CD4-positive, alpha-beta T cell treated with Interleukin-21 for 1 hour (primary cell): ENCODE measurements around the gene PLA2G4D.

ENCODE experiments used
- DNase-seq: peaks from one replicate; pipeline ENCODE4 v3.0.0-alpha.2; 2020

PLA2G4D gene

DNA sequence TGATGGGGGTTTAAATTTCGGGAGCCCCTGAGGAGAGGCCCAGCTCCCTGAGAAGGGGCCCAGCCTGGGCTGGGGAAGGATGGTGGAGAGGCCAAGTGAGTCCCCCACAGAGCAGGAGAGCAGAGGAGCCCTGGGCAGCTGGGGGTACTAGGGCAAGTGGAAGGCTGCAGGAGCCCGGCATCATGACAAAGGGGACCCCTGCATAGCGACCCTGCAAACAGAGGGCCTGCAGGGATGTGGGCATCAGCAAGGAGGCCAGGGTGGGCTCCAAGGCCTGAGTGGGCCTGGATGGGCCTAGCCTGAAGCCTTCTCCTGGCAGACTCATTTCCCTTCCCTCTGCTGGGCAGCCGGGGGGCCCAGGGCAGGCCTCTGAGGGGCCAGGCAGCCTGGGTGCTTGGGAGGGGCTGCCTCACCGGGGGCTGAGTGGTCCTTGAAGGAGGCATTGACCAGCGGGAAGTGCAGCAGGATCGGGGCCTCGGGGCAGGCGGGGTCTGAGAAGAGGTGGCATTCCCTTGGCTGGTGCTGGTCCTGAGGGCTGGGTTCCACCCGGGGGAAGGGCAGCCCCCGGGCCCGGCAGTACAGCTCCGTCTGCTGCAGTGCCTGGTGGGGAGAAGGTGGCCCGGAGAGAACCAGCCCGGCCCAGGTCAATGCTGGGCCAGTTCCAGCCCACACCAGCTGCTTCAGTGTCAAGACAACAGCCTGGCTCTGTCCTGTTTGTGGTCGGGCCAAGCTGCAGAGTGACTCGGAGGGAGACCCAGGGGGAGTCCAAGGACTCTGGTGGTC lies 24.7 kb downstream of the PLA2G4D start:
- DNase-seq, result no peak

DNA sequence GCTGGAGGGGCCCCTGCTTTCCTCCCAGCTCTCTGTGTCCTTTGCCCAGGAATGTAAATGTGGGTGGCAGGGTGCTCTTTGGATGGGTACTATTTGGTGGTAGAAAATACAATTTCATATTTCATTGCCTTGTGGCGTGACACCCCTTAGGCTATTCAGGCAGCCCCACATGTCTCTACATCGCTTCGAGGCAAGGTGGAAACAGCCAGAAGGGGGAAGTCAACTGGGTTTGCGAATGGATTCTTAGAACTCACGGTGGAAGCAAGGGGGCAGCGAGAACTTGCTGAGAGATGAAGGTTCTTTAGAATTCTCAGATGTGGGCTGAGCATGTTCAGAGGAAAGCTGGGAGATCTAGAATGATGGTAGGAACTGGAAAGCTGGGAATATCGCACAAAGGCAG lies 25.3 kb downstream of the PLA2G4D start:
- DNase-seq, result no peak

DNA sequence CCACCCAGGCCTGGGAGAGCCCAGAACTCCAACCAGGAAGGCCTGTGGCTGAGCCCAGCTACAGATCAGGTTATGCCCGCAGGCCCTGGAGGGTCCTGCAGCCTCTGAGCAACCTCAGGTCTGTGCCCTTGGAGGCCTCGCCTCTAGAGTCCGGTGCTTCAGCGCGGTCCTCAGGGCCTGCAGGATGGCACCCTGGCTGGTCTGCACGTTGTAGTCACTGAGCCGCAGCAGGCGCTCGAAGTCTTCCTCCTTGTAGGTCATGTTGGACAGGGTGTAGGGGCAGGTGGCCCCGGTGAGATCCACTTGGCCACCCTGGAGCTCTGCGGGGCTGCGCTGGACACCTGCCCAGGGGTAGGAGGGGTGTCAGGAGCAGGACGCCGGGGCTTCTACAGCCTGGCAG lies 25.8 kb downstream of the PLA2G4D start:
- no peak for DNase-seq

DNA sequence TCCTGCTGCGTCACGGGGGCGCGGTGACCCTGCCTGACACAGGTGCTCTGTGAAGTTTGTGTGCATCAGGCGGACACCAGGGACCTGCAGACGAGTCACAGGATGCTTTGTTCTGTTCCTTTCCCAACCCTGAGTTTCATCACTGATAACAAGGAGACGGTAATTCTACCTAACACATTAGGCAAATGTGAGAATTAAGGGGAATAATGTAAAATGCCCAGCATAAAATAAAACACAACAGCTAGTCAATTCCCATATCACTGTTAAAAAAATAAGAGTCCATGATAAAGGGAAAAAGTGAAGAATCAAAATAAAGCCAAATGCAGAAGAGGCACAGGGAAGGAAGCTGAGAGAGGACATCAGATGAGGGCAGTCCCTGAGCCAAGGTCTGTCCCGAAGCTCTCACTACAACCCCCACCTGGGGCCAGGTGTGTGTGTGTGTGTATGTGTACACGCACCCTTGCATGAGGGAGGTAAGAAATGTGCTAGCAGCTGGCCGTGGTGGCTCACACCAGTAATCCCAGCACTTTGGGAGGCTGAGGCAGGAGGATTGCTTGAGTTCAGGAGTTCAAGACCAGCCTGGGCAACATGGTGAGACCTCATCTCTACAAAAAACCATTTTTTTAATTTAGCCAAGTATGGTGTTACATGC lies 27.5 kb downstream of the PLA2G4D start:
- no peak for DNase-seq

DNA sequence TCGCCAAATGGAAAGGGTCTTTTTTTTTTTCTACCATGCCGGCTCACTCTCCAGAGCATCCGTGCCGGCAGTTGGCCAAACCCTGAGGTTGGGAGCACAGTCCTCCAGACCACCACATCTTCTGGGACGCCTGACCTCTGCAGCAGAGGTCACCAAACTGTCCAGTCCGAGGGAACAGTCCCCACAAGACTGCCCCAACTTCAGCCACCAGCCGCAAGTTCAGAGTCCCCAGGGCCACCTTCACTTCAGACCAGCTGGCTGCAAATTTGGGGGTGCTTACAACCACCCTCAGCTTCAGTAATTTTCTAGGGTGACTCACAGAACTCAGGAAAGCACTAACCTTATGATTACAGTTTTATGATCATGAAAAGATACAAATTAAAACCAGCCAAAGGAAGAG lies 28.9 kb downstream of the PLA2G4D start:
- DNase-seq, result no peak

DNA sequence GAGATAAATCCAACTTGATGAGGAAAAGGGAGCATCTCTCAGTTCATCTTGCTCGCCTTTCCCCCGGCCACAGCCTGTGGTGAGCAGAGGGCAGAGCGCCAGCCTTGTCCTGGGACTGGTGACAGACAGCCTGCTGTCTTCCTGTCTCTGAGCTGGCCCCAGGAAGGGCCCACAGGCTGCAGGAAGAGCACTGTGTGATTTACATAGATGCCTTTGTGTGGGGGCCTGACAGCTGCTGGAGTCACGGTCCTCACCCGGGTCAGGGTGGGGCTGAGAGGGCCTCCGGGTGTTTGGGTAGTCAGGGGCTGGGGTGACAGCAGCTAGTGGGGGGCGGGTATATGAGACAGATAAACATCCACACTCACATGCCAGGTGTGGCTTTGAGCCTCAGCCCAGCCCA lies 29.3 kb downstream of the PLA2G4D start:
- no peak for DNase-seq

DNA sequence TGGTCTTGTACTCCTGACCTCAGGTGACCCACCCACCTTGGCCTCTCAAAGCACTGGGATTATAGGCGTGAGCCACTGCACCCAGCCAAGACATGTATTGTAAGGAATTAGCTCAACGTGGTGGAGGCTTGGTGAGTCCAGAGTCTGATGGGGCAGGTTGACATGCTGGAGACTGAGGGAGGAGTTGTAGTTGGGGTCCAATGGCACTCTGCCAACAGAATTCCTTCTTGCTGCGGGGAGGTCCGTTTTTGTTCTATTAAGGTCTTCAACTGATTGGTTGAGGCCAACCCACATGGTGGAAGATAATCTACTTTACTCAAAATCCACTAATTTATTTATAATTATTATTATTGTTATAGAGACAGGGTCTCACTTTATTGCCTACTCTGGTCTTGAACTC lies 30.1 kb downstream of the PLA2G4D start:
- DNase-seq, result no peak

DNA sequence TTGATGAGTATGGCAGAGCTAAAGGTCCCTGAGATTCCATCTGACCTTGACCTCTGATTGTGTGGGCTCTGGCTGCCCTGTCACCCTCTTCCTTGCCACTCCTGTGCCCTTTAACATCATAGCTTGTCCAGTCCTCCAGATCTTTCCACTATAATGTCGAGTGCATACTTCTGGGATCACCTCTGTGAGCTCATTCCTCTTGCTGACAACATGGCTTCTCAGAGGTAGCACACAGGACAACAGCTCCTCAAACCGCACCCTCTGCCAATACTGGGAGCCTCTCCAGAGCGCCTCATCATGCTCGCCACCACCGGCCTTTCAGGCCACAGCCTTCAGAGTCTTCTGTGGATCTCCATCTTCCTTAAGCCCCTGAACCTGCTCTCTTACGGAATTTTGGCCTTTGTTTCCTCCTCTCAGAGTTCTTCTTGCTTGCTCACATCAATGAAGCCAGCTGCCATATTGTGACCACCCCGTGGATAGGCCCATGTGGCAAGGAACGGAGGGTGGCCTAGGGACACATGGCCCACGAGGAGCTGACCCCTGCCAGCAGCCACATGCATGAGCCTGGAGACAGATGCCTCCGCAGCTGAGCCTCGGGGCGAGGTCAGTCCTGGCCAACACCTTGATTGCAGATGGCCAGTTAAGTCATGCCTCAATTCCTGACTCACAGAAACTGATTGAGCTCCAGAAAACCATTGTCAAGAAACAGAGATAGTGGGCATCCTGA lies 31.1 kb downstream of the PLA2G4D start:
- no peak for DNase-seq

DNA sequence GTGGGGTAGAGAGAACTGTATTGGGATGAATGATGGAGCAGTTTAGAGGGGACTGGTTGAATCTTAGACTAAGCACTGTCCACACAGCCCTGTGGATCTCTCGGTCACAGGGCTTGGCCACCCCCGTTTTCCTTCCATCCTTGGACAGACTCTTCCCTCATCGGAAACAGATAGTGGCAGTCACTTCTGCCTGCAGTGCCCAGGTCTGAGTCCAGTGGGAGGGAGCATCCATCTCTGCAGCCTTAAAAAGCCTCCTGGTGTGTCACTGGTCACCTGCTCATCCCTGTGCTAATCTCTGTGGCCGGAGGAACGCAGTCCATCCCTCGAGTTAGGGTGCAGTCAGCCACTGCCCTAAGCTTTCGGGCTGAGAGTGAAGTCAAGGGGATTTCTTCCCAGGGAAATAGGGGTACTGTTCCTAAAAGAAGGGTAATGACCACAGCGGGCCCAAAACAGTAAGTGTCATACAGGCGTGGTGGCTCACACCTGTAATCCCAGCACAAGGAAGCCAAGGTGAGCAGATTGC lies 32.0 kb downstream of the PLA2G4D start:
- DNase-seq, result no peak

DNA sequence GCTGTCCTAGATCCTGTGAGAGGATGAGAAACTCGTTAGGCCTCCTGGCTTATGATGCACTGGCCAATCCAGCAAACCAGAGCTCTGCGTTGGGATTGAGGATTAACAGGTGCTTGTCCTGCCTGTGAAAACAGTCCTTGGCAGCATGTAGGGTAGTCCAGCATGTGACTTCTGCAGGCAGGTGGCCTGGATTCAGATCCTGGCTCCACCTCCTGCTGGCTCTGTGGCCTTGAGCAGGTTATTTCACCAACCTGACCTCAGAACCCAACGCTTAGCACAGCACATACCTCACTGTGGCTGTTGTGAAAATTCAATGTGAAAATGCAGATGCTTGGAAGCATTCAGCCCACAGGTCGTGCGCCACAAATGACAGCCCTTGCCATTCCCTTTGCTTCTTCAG lies 33.6 kb downstream of the PLA2G4D start:
- no peak for DNase-seq

DNA sequence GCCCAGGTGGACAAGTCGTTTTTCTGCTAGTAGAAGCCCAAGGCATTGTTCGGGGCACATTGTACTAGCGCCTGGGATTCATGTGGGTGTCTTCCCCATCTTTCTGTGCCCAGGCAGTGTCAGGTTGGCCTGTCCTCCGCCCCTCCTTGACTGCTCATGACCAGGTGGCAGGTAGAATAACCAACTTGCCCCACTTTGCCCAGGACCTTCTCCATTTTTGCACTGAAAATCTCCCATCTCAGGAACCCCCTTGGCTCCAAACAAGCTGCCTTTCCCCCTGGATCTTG lies 33.9 kb downstream of the PLA2G4D start:
- no peak for DNase-seq

DNA sequence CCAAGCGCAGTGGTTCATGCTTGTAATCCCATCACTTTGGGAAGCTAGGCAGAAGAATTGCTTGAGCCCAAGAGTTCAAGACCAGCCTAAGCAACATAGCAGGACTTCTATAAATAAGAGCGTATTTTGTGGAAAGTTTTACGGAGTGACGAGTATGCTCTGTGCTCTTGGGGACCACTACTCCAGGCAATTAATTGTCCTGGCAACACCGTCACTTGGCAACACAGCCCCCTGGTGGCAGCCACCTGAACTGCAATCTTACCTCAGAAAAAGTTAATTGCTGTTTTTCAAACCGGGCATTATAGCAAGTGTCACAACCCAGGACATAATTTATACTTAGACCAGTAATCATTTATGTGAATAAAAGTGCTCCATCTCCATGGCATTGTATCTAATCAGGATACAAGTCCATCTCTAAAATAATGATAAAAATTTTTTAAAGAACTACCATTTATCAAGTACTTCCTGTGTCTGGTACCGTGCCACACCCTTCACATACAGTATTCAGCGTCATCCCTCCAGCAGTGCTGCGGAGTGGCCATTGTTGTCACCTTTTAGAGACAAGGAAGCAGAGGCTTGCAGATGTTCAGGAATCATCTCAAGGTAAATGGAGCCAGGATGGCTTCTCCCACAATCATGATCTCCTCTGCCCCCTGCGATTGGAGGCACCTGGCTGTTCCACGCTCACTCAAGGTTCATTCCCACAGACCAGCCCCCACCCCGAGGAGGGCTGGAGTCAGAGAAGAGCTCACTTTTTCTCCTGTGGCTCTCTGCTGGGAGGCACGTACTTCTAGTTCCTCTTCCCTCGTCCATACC lies 34.5 kb downstream of the PLA2G4D start:
- DNase-seq, result peak; percentile 67

DNA sequence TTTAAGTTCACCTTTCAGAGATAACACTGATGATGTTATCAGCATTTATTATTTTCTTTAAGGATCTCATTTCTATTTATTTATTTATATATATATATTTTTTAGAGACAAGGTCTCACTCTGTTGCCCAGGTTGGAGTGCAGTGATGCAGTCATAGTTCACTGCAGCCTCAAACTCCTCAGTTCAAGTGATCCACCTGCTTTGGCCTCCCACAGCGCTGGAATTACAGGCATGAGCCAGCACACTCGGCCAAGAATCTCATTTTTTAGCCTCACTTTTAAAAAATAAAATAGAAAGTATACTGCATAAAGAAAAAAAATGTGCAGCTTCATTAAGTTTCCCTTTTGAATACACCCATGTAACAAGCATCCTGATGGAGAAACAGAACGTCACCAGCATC lies 35.6 kb downstream of the PLA2G4D start:
- no peak for DNase-seq

DNA sequence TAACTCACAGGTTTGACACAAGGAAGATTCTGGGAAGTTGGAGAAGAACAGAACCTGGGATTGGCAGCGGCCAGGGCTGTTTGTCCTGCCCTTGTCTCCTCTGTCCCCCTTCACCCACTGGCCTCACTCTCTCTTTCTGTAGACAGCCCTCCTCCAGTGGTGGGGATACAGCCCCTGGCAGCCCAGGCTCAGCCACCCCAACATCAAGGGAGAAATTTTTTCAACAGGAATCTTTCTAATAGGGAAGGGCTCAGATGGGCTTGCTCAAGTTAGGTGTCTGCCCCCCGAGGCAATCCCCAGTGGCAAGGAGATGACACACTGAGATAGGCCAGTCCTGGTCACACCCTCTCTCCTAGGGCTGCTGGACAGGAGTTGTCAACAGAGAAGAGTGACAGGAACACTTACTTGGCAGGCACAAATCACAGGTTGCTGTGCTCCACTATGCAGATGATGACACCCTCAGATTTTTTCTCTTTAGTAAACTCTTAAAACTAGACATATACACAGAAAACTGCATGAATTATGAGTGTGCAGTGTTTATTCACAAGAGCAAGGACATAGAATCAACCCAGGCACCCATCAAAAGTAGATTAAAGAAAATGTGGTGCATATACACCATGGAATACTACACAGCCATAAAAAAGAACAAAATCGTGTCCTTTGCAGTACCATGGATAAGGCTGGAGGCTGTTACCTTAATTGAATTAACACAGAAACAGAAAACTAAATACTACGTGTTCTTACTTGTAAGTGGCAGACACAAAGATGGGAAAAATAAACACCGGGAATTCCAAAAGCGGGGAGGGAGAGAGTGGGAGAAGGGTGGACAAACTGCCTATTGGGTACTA lies 36.3 kb downstream of the PLA2G4D start:
- no peak for DNase-seq

DNA sequence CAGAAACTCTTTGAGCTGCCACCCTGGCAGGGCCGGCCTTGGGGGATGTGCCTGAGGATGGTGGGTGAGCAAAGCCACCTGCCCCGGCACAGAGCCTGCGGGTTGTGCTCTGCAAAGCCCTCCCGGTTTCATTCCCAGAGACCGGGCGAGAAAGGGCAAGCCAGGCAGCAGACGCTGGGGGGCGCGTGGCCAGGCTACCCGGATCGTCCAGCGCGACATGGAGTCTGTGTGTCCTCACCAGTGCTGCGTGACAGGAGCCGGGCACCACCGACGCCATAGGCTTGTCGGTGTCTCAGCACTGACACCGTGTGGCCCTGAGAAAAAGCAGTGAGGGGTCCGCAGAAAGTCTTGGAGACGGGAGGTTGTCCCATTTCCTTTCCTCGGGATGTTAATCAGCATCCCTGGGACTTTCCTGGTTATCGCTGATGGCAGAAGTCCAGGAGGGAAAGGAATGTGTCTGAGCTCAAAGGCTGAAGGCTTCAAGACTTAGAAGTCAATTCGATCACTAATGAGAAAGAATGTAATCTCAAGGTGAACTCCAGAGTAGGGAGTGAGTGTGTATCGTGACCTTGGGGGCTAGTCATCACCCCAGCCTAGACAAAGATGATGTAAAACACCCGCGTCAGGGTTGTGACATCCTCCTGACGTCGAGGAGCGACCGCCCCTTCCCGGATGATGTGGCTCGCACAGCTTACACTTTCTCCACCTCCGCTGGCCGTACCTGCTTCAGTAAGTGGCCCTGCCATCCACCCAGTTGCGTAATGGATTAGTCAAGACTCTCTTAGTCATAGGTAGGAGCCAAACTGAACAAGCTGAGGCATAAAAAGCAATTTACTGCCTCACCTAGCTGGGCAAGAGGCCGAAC lies 37.2 kb downstream of the PLA2G4D start:
- peak; percentile 70 for DNase-seq

DNA sequence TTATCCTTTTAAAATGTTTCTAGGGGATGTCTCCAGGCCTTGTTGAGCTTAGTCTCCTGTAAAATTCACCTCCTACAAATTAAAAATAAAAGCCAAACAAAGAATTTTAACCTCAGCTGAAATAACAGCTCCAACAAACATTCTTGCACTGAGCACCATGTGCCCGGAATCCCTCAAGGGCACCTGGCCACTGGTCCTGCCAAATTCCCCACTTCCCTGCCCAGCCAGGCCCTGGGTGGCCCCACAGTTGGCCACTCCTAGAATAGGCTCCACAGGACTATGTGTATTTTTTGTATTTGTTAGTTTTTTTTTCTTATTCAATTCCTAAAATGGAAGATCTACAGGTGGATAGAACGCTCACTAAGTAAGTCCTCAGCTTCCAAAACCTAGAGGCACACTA lies 40.4 kb downstream of the PLA2G4D start:
- DNase-seq, result no peak

DNA sequence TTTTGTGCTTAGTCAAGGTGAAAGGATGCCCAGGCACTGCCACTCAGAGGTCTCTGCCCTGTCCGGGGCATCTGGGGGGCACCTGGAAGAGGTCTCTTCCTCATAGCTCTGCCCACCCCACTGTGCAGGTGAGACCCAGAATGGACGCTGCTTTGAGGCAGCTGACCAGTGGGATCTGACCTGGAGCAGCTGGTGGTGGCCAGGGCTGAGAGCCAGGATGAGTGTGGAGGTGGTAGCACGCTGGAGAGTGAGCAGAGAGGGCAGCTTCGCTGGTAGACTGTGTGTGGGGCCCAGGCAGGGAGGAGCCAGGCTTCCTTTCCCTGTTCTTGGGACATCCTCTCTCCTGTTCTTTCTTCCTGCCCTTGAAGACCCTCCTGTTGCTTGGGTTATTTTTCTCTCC lies 41.4 kb downstream of the PLA2G4D start:
- DNase-seq, result no peak

DNA sequence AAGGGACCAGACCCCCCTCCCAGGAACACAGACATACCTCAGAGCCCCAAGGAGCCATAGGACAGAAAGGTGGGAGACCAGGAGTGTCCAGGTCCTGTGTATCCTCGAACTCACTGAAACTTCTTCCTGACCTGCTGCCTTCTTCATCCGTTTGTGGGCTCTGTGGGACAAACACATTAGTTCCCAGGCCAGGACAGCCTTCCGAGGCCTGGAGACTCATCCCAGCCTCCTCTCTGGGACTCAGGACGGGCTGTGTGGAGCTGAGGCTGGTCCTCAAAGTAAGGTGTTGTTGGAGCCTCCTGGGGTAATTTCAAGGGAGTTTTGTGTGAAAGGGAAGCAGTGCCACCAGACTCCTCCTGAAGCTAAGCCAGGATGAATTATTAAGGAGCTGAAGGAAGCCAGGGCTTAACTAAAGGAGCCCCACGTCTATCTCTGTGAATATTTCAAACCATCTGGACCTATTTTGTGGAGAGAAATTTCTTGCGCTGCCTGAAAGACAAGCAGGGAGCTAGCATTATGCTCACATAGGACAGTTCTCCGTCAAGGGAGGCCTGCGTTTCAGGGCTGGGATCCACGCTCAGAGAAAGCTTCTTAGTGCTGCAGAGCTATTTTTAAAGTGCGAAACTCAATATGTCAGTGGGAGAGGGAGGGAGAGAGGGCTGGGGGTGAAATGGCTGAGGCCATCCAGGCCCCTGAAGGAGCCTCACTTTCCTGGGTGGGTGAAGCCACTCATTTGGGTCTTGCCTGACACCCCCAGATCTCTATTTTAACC lies 43.7 kb downstream of the PLA2G4D start:
- no peak for DNase-seq

DNA sequence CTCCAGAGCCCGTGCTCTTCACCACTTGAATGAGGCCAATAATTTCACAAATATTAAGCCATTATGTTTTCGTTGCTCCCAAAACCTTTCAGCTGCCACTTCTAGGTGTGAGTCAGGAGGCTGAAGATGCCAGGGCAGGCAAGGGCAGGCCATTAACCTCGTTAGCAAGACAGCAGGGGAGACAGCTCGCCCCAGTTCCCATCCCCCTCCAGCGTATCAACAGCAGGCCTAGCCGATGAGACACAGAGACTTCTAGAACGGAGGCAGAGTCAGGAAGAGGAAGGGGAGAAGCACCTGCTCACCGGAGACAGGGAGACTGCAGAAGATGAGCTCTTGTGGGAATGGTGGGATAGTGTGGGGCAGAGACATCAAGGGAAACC lies 45.6 kb downstream of the PLA2G4D start:
- DNase-seq, result no peak

DNA sequence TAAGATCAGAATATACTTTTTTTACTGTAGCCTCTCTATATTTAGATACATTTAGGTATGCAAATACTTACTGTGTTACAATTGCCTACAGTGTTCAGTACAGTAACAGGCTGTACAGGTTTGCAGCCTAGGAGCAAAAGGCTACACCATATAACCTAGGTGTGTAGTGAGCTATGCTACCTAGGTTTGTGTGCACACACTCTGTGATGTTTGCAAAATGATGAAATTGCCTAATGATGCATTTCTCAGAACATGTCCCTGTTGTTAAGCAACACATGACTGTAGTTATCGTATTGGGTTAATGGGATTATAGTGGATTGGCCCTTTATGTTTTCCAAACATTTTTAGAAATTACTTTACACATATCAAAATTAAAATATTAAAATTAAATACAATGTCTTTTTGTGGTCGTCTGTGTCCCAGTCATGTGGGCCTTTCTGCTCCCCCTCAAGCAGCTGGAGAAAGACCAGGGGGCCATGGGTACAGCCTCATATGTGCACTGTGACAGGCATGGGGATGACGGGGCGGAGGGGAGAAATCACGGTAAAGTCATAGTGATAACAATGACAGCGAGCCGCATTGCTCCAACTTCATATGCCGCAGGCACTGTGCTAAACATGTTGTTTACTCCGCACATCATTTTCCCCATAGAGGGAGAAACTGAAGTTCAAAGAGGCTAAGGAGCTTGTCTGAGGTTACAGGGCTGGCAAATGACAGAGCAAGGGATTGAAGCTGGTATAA lies 46.1 kb downstream of the PLA2G4D start:
- no peak for DNase-seq
